ENCODE data around the gene ITGA7. TPM values are rescaled to one million over a fixed set of nuclear protein-coding genes. Genes with fewer than 3 reads are reported as not detected.

Gene ITGA7
- total RNA-seq, 2 donors from 2014 or later, result 0.70 to 1.4 TPM

DNA sequence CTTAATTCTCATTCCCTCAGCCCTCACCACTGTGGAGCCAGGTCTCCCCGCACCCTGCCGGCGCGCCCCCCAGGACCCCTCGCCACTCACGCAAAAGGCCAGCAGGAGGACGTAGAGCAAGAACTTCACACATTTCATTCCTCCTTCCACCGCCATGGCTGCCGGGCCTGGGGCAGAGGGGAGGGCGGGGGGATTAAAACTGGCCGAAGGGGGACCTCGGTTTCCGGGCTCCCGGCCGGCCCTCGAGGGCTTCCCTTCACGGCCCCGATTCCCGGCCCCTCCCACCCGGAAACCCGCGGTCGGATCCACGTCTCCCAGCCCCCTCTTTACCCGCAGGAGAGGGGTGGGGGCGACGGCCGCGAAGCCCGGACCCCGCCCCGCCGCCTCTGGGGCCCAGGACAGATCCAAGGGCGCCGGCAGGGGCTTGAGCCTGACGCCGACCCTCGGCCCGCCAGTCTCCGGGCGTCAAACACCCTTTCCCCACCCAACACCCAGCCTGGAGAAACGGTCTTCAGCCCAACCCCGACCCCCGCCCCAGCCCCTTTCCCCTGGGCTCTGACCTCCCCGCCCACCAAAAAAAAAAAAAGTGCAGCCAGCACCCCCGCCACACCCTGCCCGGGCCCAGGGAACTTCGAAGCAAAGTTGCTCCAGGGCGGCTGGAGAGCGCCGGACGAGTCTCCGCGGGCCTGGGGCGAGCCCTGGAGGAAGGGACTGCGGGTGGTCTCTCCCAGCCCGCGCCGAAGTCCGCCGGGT is 20.7 kb upstream of the ITGA7 start:
- Mint-ChIP-seq H3K27me3 (no peaks in the 10 kb centered on the region), H3K36me3 (ENCODE audit: low read depth) (no peaks in the 10 kb centered on the region), H3K4me3 (peak overlapping the region; percentile 95), H3K27ac (no peak overlapping the region), H3K4me1 (peaks cover 37% of the 10 kb centered on the region)
- ATAC-seq, result peak; percentile 3
- H3K9me3 ChIP-seq (ENCODE audit: control insufficient read depth, low read length, poor library complexity, severe bottlenecking), result no peaks in the 10 kb centered on the region
- DNase-seq, result no peak

- Mint-ChIP-seq H3K4me3 (peak overlapping the region; percentile 89), H3K27ac (peak overlapping the region; percentile 89), H3K27me3 (no peaks in the 10 kb centered on the region), H3K36me3 (ENCODE audit: low read depth) (no peaks in the 10 kb centered on the region), H3K4me1 (peaks cover 37% of the 10 kb centered on the region)
- H3K9me3 ChIP-seq (ENCODE audit: control insufficient read depth, low read length, poor library complexity, severe bottlenecking), result no peaks in the 10 kb centered on the region
- ATAC-seq (no peak), DNase-seq (no peak)
Measured at GRCh38 chr12:55727643-55728185, 20.0 kb upstream of the ITGA7 start.

- no peaks in the 10 kb centered on the region for H3K9me3 ChIP-seq (ENCODE audit: control insufficient read depth, low read length, poor library complexity, severe bottlenecking)
- H3K27me3 Mint-ChIP-seq, result no peaks in the 10 kb centered on the region
- ATAC-seq (no peak), DNase-seq (no peak)
- H3K4me3 Mint-ChIP-seq, result peak overlapping the region; percentile 89
- peaks cover 37% of the 10 kb centered on the region for H3K4me1 Mint-ChIP-seq
- no peaks in the 10 kb centered on the region for H3K36me3 Mint-ChIP-seq (ENCODE audit: low read depth)
- peak overlapping the region; percentile 89 for H3K27ac Mint-ChIP-seq
Measured at GRCh38 chr12:55726971-55727370, 19.3 kb upstream of the ITGA7 start.

GRCh38 chr12:55725556-55725955 is 17.9 kb upstream of the ITGA7 start:
- Mint-ChIP-seq H3K27me3 (no peaks in the 10 kb centered on the region), H3K27ac (peak overlapping the region; percentile 70), H3K36me3 (ENCODE audit: low read depth) (no peaks in the 10 kb centered on the region), H3K4me1 (peaks cover 34% of the 10 kb centered on the region), H3K4me3 (no peak overlapping the region)
- ATAC-seq (no peak), DNase-seq (no peak)
- H3K9me3 ChIP-seq (ENCODE audit: control insufficient read depth, low read length, poor library complexity, severe bottlenecking), result no peaks in the 10 kb centered on the region

GRCh38 chr12:55724940-55725309 is 17.2 kb upstream of the ITGA7 start:
- ATAC-seq (no peak), DNase-seq (no peak)
- Mint-ChIP-seq H3K4me3 (peak overlapping the region; percentile 21), H3K27ac (peak overlapping the region; percentile 70), H3K4me1 (peaks cover 28% of the 10 kb centered on the region), H3K36me3 (ENCODE audit: low read depth) (no peaks in the 10 kb centered on the region), H3K27me3 (no peaks in the 10 kb centered on the region)
- H3K9me3 ChIP-seq (ENCODE audit: control insufficient read depth, low read length, poor library complexity, severe bottlenecking), result no peaks in the 10 kb centered on the region

- Mint-ChIP-seq H3K4me3 (peak overlapping the region; percentile 21), H3K27ac (peak overlapping the region; percentile 70)
- peak; percentile 72 for ATAC-seq
Measured at GRCh38 chr12:55724226-55724939, 16.7 kb upstream of the ITGA7 start.

DNA sequence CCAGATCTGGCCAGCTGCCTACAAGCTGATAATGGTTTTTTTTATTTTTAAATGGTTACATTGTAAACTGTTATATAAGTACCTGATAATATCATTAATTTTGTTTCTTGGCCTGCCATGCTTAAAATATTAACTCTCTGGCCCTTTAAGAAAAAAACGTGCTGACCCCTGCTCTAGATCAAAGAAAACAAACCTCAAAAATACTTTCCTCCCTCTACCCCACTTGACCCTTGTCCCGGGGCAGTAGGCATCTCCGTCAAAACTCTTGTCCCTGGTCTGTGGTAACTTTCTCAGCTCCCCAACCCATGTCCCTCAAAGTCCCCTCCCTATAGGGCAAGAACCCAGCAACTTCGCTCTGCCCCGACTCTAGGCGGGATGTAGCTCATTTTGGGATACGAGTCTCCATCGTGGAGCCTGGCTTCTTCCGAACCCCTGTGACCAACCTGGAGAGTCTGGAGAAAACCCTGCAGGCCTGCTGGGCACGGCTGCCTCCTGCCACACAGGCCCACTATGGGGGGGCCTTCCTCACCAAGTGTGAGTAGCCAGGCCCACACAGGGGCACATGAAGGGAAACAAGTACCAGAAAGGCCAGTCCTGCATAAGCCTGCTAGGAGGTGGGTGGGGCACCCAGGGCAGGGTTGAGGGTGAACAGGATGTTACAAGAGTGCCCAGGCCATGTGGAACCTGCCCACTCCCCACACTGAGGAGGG is 16.0 kb upstream of the ITGA7 start:
- no peaks in the 10 kb centered on the region for H3K9me3 ChIP-seq (ENCODE audit: control insufficient read depth, low read length, poor library complexity, severe bottlenecking)
- Mint-ChIP-seq H3K4me3 (no peak overlapping the region), H3K27me3 (no peaks in the 10 kb centered on the region), H3K36me3 (ENCODE audit: low read depth) (no peaks in the 10 kb centered on the region), H3K27ac (peak overlapping the region; percentile 62), H3K4me1 (peaks cover 23% of the 10 kb centered on the region)
- DNase-seq (no peak), ATAC-seq (no peak)

More at GRCh38 chr12:55724226-55724939, 16.7 kb upstream of the ITGA7 start:
- DNase-seq, result peak; percentile 43 to 55 (median 49)
- no peaks in the 10 kb centered on the region for H3K36me3 Mint-ChIP-seq (ENCODE audit: low read depth)
- H3K9me3 ChIP-seq (ENCODE audit: control insufficient read depth, low read length, poor library complexity, severe bottlenecking), result no peaks in the 10 kb centered on the region
- H3K27me3 Mint-ChIP-seq, result no peaks in the 10 kb centered on the region
- peaks cover 23% of the 10 kb centered on the region for H3K4me1 Mint-ChIP-seq

GRCh38 chr12:55722948-55723347 is 15.2 kb upstream of the ITGA7 start:
- H3K27ac Mint-ChIP-seq, result peak overlapping the region; percentile 62
- H3K4me1 Mint-ChIP-seq, result peaks cover 29% of the 10 kb centered on the region
- H3K4me3 Mint-ChIP-seq, result no peak overlapping the region
- no peaks in the 10 kb centered on the region for H3K27me3 Mint-ChIP-seq
- no peaks in the 10 kb centered on the region for H3K36me3 Mint-ChIP-seq (ENCODE audit: low read depth)
- H3K9me3 ChIP-seq (ENCODE audit: control insufficient read depth, low read length, poor library complexity, severe bottlenecking), result no peaks in the 10 kb centered on the region
- no peak for ATAC-seq
- no peak for DNase-seq

GRCh38 chr12:55721601-55722213 is 14.0 kb upstream of the ITGA7 start:
- no peak overlapping the region for H3K27ac Mint-ChIP-seq
- H3K9me3 ChIP-seq (ENCODE audit: control insufficient read depth, low read length, poor library complexity, severe bottlenecking), result no peaks in the 10 kb centered on the region
- ATAC-seq (no peak), DNase-seq (no peak)
- no peaks in the 10 kb centered on the region for H3K36me3 Mint-ChIP-seq (ENCODE audit: low read depth)
- no peaks in the 10 kb centered on the region for H3K27me3 Mint-ChIP-seq
- peak overlapping the region; percentile 25 for H3K4me3 Mint-ChIP-seq
- peaks cover 25% of the 10 kb centered on the region for H3K4me1 Mint-ChIP-seq

- Mint-ChIP-seq H3K36me3 (ENCODE audit: low read depth) (no peaks in the 10 kb centered on the region), H3K27me3 (no peaks in the 10 kb centered on the region), H3K4me3 (peak overlapping the region; percentile 25), H3K27ac (peak overlapping the region; percentile 14), H3K4me1 (peaks cover 24% of the 10 kb centered on the region)
- DNase-seq, result no peak
- no peaks in the 10 kb centered on the region for H3K9me3 ChIP-seq (ENCODE audit: control insufficient read depth, low read length, poor library complexity, severe bottlenecking)
- ATAC-seq, result no peak
Measured at GRCh38 chr12:55720894-55721444, 13.3 kb upstream of the ITGA7 start.

GRCh38 chr12:55720071-55720564 is 12.4 kb upstream of the ITGA7 start, which contains the start of gene RDH5:
RDH5 (plus strand) TSS chr12:55720393; CDS start chr12:55721185, 792 bp downstream.
- H3K9me3 ChIP-seq (ENCODE audit: control insufficient read depth, low read length, poor library complexity, severe bottlenecking), result no peaks in the 10 kb centered on the region
- Mint-ChIP-seq H3K4me1 (peaks cover 25% of the 10 kb centered on the region), H3K4me3 (no peak within 1 kb of the TSS), H3K27me3 (no peaks in the 10 kb centered on the region), H3K27ac (peak within 1 kb of the TSS; percentile 14), H3K36me3 (ENCODE audit: low read depth) (no peaks in the 10 kb centered on the region)
- no peak for ATAC-seq
- no peak for DNase-seq

- H3K4me1 Mint-ChIP-seq, result peaks cover 20% of the 10 kb centered on the region
- no peaks in the 10 kb centered on the region for H3K9me3 ChIP-seq (ENCODE audit: control insufficient read depth, low read length, poor library complexity, severe bottlenecking)
- no peak overlapping the region for H3K27ac Mint-ChIP-seq
- H3K27me3 Mint-ChIP-seq, result no peaks in the 10 kb centered on the region
- no peak overlapping the region for H3K4me3 Mint-ChIP-seq
- no peaks in the 10 kb centered on the region for H3K36me3 Mint-ChIP-seq (ENCODE audit: low read depth)
- DNase-seq (no peak), ATAC-seq (no peak)
Measured at GRCh38 chr12:55719371-55719770, 11.7 kb upstream of the ITGA7 start.
